ENCODE measurements around the gene TBPL2. TPM values are rescaled to one million over a fixed set of nuclear protein-coding genes. Genes with fewer than 3 reads are reported as not detected.

Gene TBPL2
- total RNA-seq, 1 donor from 2014 or later: not detected

DNA sequence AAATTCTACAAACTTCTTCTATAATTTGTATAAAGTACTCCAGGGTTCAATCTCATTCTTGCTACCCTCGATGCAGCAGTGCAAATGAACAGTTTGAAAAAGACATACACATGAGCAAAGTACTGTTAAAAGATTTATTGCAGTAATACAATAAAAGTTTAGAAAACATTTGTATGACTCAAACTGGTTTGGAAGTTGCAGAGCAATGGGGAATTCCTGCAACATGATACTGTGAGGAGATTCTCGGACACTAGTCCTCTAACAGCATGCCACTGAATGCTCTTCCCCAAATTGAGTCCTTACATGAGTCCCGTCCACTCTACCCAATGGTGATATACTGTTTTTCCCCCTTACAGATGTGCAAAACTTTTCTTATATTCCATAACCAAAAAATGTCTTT is 74.1 kb downstream of the TBPL2 start:
- DNase-seq (ENCODE audit: low read depth in 2 of 2): peak; percentile 14 to 22

Other genes starting within 250 kb of the TBPL2 start
- gene DLGAP5, start 249.0 kb downstream of the TBPL2 start, total RNA-seq: 3.6 and 18.3 TPM in 2 replicates
- gene FBXO34, start 169.2 kb downstream of the TBPL2 start, total RNA-seq: 16.8 and 21.6 TPM in 2 replicates
- gene ATG14, start 28.8 kb downstream of the TBPL2 start, total RNA-seq: 10.5 and 13.1 TPM in 2 replicates
- 119 and 172 TPM in 2 replicates for gene KTN1, start 139.6 kb upstream of the TBPL2 start, total RNA-seq